GM12864 (cell line): ENCODE data around the gene ANGPTL5.
A peak's percentile ranks its signal among the peaks of the same experiment; 100 is the strongest.
"Not testable (repeated sequence)": the region's sequence is repeated elsewhere in the genome, so short reads cannot be mapped to it uniquely, and the experiment has no call there.

Experiments
- DNase-seq: peaks from one replicate; pipeline ENCODE4 v3.0.0-alpha.2; 2011; ENCODE audit warnings: low read depth
- H3K4me3 ChIP-seq: 2 replicates; pipeline ENCODE4 v1.5.1; 2011; ENCODE audit warnings: mild to moderate bottlenecking, low read depth, low read length, control low read depth
- CTCF ChIP-seq: IDR thresholded peaks from 2 replicates; pipeline ENCODE4 v1.5.1; 2011; ENCODE audit warnings: low read depth, mild to moderate bottlenecking, moderate library complexity, low read length, control low read depth, inconsistent platforms; ENCODE audit errors: missing control alignments

The ANGPTL5 gene

GRCh38 chr11:101860696-101861427 lies 55.5 kb downstream of the ANGPTL5 start:
- DNase-seq = no peak

GRCh38 chr11:101852260-101852659 lies 64.1 kb downstream of the ANGPTL5 start:
- not testable (repeated sequence) for H3K4me3 ChIP-seq

More at GRCh38 chr11:101860696-101861427, 55.5 kb downstream of the ANGPTL5 start:
- peak; percentile 66 for TF ChIP-seq CTCF
- no peak overlapping the region for H3K4me3 ChIP-seq

GRCh38 chr11:101848262-101848661 lies 68.1 kb downstream of the ANGPTL5 start:
- no peak overlapping the region for H3K4me3 ChIP-seq
- no peak for DNase-seq
- TF ChIP-seq CTCF = no peak

More at GRCh38 chr11:101852260-101852659, 64.1 kb downstream of the ANGPTL5 start:
- DNase-seq = not testable (repeated sequence)

- DNase-seq = no peak
- no peak overlapping the region for H3K4me3 ChIP-seq
- TF ChIP-seq CTCF = no peak
These were observed 71.7 kb downstream of the ANGPTL5 start for GRCh38 chr11:101844608-101845007.

GRCh38 chr11:101840704-101841103 lies 75.6 kb downstream of the ANGPTL5 start:
- no peak overlapping the region for H3K4me3 ChIP-seq
- TF ChIP-seq CTCF = no peak
- DNase-seq = no peak
